GM18861 (cell line): Measurements from ENCODE around the gene GRM4.

Experiments
- ATAC-seq: cut with Tn5 transposase; IDR thresholded peaks from one replicate; pipeline ENCODE4 v1.9.1; 2021; ENCODE audit not compliant: unreplicated experiment

GRM4 gene

DNA sequence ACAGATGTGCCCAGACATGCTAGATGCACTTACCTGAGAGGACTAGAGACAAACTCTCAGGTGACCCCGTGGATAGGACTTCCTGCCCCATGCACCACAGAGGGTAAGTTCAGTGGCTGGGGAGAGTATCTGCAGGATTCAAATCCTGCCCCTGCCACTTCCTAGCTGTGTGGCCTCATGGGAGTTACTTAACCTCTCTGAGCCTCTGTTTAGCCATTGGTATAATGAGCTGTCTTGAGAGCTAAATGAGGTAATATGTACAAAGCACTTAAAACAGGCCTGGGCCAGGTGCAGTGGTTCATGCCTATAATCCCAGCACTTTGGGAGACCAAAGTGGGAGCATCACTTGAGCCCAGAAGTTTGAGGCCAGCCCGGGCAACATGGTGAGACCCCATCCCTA lies 59.3 kb downstream of the GRM4 start:
- no peak for ATAC-seq

GRCh38 chr6:34085453-34086170 lies 60.3 kb downstream of the GRM4 start:
- ATAC-seq: no peak

DNA sequence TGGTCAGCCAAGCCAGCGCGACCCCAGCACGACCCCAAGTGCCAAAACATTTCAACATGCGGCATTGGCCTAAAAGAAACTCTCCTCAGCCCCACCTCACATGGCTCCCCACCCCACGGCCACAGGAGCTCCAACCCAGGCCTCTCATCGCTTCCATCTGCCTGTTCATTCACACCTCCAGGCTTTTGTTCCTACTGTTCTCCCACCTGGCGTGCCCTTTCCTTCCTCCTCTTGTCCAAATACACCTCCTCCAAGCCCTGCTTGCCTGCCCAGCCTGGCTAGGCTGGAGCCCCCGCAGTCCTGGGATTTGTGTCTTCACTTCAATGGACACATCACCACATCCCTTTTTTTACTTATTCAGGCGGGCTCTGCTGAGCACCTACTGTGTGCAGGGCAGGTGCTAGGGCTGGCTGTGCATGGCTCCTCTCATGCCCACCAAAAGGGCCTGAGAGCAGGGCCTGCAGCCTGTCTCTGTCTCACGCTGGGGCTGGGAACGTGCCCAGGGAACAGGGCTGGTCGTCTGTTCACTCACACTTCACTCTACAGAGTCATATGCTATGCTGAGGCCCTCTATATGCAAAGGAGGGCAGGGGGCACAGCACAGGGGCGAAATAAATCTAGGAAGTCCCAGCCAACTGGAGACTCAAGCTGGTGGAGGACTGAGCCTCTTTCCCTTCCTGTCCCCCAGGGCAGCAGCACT lies 61.1 kb downstream of the GRM4 start:
- no peak for ATAC-seq

- ATAC-seq: no peak
Measured at GRCh38 chr6:34082864-34083626, 62.8 kb downstream of the GRM4 start.

- ATAC-seq: no peak
Measured at GRCh38 chr6:34082348-34082747, 63.5 kb downstream of the GRM4 start.

- no peak for ATAC-seq
Measured at GRCh38 chr6:34080357-34080756, 65.5 kb downstream of the GRM4 start.

GRCh38 chr6:34079899-34080298 lies 66.0 kb downstream of the GRM4 start:
- ATAC-seq: no peak

GRCh38 chr6:34075906-34076305 lies 70.0 kb downstream of the GRM4 start:
- no peak for ATAC-seq

DNA sequence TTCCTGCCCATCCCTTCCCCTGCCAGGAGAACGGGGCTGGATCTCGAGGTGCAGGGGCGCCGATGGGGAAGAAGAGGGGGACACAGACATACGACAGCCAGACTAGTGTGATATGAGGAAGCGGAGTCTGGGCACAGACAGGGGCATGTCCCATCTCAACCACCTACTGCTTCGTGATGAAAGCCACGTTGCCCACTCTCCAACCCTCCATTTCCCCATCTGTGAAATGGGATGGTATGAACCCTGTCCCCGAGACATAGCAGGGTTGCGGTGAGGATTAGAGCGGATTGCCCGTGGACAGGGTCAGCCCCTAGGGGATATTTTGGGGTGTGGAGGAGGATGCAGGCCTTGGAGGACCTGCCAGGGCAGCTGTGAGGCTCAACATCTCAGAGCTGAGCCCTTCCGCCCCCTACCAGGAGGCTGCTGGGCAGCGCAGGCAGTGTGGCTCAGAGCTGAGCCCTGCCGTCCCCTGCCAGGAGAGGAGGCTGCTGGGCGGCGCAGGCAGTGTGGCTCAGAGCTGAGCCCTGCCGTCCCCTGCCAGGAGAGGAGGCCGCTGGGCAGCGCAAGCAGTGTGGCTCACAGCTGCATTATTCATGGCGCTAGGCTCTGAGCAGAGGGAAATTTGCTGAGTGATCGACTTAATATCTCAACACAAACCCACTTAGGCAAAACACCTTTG lies 71.7 kb downstream of the GRM4 start:
- ATAC-seq: no peak

DNA sequence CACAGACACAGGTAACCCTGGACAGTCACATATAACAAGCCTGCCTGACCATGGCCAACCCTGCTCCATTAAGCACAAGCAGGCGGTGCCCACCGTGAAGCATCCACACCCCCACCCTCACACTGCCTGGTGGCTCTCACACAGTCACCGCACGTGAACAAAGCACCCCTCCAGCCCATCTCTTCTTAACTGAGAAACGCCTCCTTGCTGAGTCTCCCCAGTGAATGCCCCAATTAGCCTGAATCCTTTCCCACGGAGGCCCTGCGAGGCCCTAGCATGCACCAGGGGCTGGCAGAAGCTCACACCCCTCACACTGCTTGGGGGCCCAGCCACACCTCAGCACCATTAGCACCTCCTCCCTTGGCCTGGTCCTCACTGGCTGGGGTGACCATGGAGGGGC lies 72.3 kb downstream of the GRM4 start:
- ATAC-seq: no peak

DNA sequence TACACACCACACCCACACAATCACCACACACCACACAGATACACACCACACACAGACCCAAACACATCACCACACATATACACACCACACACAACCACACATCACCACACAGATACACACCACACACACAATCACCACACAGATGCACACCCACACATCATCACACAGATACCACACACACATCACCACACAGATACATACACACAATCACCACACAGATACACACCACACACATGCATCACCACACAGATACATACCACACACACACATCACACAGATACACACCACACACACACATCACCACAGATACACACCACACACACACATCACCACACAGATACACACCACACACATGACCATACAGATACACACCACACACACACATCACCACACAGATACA lies 73.2 kb downstream of the GRM4 start:
- ATAC-seq: no peak

DNA sequence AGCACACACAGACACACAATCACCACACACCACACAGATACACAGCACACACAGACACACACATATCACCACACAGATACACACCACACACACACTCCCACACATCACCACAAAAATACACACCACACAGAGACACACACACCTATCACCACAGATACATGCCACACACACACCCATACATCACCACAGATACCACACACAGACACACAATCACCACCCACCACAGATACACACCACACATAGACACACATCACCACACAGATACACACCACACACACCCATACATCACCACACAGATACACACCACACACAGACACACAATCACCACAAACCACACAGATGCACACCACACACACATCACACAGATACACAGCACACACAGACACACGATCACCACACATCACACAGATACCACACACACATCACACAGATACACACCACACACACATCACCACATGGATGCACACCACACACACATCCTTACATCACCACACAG lies 74.0 kb downstream of the GRM4 start:
- no peak for ATAC-seq

DNA sequence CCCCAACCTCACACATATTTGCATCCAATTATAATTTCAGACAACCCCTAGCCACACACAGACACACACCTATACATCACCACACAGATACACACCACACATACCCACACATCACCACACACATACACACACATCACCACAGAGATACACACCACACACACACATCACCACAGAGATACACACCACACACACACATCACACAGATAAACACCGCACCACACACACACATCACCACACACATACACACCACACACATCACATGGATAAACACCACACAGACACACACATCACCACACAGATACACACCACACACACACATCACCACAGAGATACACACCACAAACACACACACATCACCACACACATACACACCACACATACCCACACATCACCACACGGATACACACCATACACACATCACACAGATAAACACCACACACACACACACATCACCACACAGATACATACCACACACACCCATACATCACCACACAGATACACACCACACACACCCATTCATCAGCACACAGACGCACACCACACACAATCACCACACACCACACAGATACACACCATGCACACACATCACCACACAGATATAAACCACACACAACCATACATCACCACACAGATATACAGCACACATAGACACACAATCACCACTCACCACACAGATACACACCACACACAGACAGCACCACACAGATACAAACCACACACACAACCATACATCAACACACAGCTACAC lies 74.6 kb downstream of the GRM4 start:
- ATAC-seq: no peak

GRCh38 chr6:34070315-34071135 lies 75.4 kb downstream of the GRM4 start:
- no peak for ATAC-seq

GRCh38 chr6:34068462-34069044 lies 77.3 kb downstream of the GRM4 start:
- ATAC-seq: no peak

GRCh38 chr6:34067814-34068213 lies 78.1 kb downstream of the GRM4 start:
- no peak for ATAC-seq

DNA sequence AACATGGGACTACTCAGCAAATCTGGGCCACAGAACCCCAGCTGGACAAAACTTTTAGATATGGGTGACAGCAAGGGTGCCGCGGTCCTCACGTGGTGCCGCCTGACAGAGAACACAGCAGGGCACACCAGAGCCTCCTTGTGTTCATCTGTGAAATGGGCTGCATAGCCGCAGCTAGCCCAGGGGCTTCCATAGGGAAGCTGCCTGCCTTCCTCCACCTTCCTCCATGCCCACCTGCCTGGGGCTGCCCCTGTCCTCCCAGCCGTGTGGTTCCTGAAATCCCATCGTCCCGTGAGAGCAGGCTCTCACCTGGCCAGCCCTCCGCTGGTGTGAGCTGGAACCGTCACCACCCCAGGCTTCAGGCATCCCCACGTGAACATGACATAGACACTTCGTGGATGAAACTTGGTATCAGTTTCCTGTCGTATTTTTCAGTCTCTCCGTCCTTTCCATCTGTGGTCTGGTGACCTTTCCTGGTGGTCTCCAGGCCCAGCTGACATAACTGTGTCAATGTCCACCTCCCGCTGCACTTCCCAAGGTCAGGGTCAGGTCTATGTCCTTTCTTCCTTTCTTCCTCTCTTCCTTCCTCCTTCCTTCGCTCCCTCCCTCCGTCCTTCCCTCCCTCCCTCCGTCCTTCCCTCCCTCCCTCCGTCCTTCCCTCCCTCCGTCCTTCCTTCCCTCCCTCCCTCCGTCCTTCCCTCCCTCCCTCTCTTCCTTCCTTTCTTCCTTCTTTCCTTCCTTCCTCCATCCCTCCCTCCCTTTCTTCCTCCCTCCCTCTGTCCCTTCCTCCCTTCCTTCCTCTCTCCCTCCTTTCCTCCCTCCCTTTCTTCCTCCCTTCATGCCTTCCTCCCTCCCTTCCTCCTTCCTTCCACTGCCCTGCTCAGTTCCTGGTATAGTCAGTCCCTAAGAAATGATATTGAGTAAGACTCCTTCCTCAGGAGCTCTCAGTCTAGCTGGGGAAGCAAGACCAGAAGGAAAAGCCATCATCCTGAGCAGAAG lies 78.8 kb downstream of the GRM4 start:
- no peak for ATAC-seq

DNA sequence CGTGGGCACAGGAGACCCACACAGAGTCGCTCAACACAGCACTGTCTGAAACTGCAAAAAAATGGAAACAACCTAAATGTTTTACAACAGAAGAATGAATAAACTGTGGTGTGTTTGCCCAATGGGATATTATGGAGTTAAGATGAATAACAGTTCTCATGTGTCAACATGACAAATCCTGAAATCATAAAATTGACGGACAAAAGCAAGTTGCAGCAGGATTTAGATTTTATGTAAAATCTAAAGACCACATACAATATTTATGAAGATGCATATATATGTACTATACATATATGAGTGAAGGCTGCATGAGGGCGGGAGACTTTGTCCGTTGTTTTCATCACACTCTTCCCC lies 79.7 kb downstream of the GRM4 start:
- no peak for ATAC-seq
